Measurements from ENCODE around the gene ZNF664. TPM values are rescaled to one million over a fixed set of nuclear protein-coding genes. Genes with fewer than 3 reads are reported as not detected.

The ZNF664 gene
- total RNA-seq, 6 donors from 2014 or later: 49.1 to 112 (median 91.8) TPM

GRCh38 chr12:124000111-124000510 lies 27.1 kb downstream of the ZNF664 start:
- ATAC-seq (ENCODE audit: low FRiP score in 2 of 2) (no peak), DNase-seq (no peak)
- H3K4me1 ChIP-seq: peaks cover 11 to 34% (median 19%) of the 10 kb centered on the region in 4 donors
- H3K27me3 ChIP-seq: no peaks in the 10 kb centered on the region
- no peaks in the 10 kb centered on the region for H3K9me3 ChIP-seq
- peaks cover 3 to 40% (median 9%) of the 10 kb centered on the region in 4 donors for H3K36me3 ChIP-seq
- no peak overlapping the region for H3K4me3 ChIP-seq
- WGBS, 2 donors: 90 to 94% methylated on average over 5 of the region's 5 CpGs
- H3K27ac ChIP-seq: no peak overlapping the region
- TF ChIP-seq CTCF (IDR thresholded peaks at IDR 0.05): no peak

GRCh38 chr12:124001343-124001742 lies 28.3 kb downstream of the ZNF664 start:
- no peaks in the 10 kb centered on the region for H3K9me3 ChIP-seq
- peaks cover 3 to 49% (median 9%) of the 10 kb centered on the region in 4 donors for H3K36me3 ChIP-seq
- 84 to 88% methylated on average over 7 of the region's 7 CpGs for WGBS, 2 donors
- H3K27me3 ChIP-seq: no peaks in the 10 kb centered on the region
- H3K4me3 ChIP-seq: no peak overlapping the region
- ATAC-seq (ENCODE audit: low FRiP score in 2 of 2) (no peak), DNase-seq (no peak)
- H3K4me1 ChIP-seq: peaks cover 8 to 31% (median 14%) of the 10 kb centered on the region in 4 donors
- no peak overlapping the region for H3K27ac ChIP-seq
- TF ChIP-seq CTCF (IDR thresholded peaks at IDR 0.05) (no peak), POLR2A (IDR thresholded peaks at IDR 0.05) (no peak), EP300 (IDR thresholded peaks at IDR 0.05) (no peak)

GRCh38 chr12:124002021-124002644 lies 29.1 kb downstream of the ZNF664 start:
- no peaks in the 10 kb centered on the region for H3K27me3 ChIP-seq
- H3K27ac ChIP-seq: no peak overlapping the region
- no peaks in the 10 kb centered on the region for H3K9me3 ChIP-seq
- no peak for TF ChIP-seq POLR2AphosphoS5 (IDR thresholded peaks at IDR 0.05)
- TF ChIP-seq POLR2A (IDR thresholded peaks at IDR 0.05): no peak
- TF ChIP-seq EP300 (IDR thresholded peaks at IDR 0.05): no peak
- no peak for TF ChIP-seq CTCF (IDR thresholded peaks at IDR 0.05)
- WGBS, 2 donors: 78 to 80% methylated on average over 6 of the region's 6 CpGs
- no peak overlapping the region for H3K4me3 ChIP-seq
- ATAC-seq (ENCODE audit: low FRiP score in 2 of 2) (peak in 1 of 2 donors; percentile 59), DNase-seq (peak in 1 of 2 donors; percentile 57)
- peaks cover 3 to 49% (median 9%) of the 10 kb centered on the region in 4 donors for H3K36me3 ChIP-seq
- peaks cover 8 to 34% (median 15%) of the 10 kb centered on the region in 4 donors for H3K4me1 ChIP-seq

- H3K9me3 ChIP-seq: no peaks in the 10 kb centered on the region
- H3K27me3 ChIP-seq: no peaks in the 10 kb centered on the region
- ATAC-seq (ENCODE audit: low FRiP score in 2 of 2) (no peak), DNase-seq (no peak)
- no peak overlapping the region for H3K4me3 ChIP-seq
- 68 to 74% methylated on average over 2 of the region's 2 CpGs for WGBS, 2 donors
- H3K4me1 ChIP-seq: peaks cover 12 to 39% (median 18%) of the 10 kb centered on the region in 4 donors
- TF ChIP-seq POLR2A (IDR thresholded peaks at IDR 0.05) (no peak), EP300 (IDR thresholded peaks at IDR 0.05) (no peak), POLR2AphosphoS5 (IDR thresholded peaks at IDR 0.05) (no peak), CTCF (IDR thresholded peaks at IDR 0.05) (no peak)
- H3K27ac ChIP-seq: no peak overlapping the region
- peaks cover 3 to 46% (median 9%) of the 10 kb centered on the region in 4 donors for H3K36me3 ChIP-seq
Observed at GRCh38 chr12:124002654-124003053, 29.6 kb downstream of the ZNF664 start.

All from upper lobe of left lung (tissue), 6 donors.